ENCODE measurements around the gene TUBB2B. TPM values are rescaled to one million over a fixed set of nuclear protein-coding genes. Genes with fewer than 3 reads are reported as not detected.

The TUBB2B gene
- polyA plus RNA-seq, 2 of the 4 experiments (the other 2 are of a cell fraction): 10.8 to 18.0 TPM

DNA sequence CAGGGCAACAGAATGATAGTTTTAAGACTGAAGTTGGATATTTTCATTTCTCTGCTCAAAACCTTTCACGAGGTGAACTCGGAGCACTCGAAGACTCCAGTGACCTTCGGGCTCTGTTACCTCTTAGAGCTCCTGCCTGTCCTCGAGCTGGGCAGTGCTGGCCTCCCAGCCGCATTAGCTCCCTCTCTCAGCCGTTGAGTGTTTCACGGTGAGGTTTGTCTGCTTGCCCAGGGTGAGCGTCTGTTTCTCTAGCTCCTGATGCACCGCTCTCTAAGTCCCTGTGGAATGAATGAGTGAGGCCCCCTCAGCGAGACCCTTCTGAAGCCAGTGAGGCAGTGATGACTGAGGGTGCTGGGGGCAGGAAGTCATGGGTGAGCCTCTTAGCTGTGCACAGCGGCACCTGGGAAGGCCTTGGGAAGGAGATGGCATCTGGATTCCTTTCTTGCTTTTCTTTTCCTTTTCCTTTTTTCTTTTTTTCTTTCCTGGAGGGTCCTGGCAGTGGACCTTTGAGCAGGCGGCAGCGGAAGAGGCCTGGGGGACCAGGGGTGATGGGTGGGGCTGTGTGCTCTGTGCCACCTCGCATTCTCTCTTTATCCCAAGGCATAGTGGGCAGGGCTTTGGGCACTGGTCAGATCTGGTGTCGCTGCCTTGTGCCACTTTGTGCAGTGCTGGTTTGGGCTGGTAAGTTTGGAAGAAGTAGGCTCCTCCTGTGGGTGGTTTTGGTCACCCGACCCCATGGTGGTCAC lies 33.5 kb upstream of the TUBB2B start:
- H3K4me1 ChIP-seq: peaks cover 11% of the 10 kb centered on the region
- no peak for TF ChIP-seq TP53 (CRISPR knock-in tag; IDR thresholded peaks at IDR 0.05)
- TF ChIP-seq RARB (CRISPR knock-in tag; IDR thresholded peaks at IDR 0.05): no peak
- TF ChIP-seq RAD21 (conservative IDR thresholded peaks at IDR 0.05 in 1 of 2, IDR thresholded peaks at IDR 0.05 in 1 of 2): no peak
- TF ChIP-seq RNF2 (IDR thresholded peaks at IDR 0.05; ENCODE audit: borderline replicate concordance, low read depth): no peak
- no peak for TF ChIP-seq KDM1A (IDR thresholded peaks at IDR 0.05; ENCODE audit: low read depth)
- TF ChIP-seq RFX5 (IDR thresholded peaks at IDR 0.05): no peak
- ChIA-PET CTCF (interaction anchor here (1.4 to 2.6 kb wide), 2 partner anchors 9 to 19 kb away, joined by 3 to 10 read pairs; no protein-coding TSS in a partner anchor), POLR2A (interaction anchor here (2.5 kb wide), 1 partner anchor 11 kb away, joined by 10 read pairs; no protein-coding TSS in a partner anchor)
- 85% methylated on average over 17 of the region's 17 CpGs for WGBS (ENCODE audit: missing lambda C conversion rate)
- H3K4me2 ChIP-seq: peak overlapping the region; percentile 88
- no peak overlapping the region for H3K27ac ChIP-seq
- H3K4me3 ChIP-seq: no peak overlapping the region
- no peaks in the 10 kb centered on the region for H3K9me3 ChIP-seq
- no peak for DNase-seq (ENCODE audit: low read depth in 1 of 2, low spot score in 1 of 2)
- no peak for FAIRE-seq
- ATAC-seq: no peak

DNA sequence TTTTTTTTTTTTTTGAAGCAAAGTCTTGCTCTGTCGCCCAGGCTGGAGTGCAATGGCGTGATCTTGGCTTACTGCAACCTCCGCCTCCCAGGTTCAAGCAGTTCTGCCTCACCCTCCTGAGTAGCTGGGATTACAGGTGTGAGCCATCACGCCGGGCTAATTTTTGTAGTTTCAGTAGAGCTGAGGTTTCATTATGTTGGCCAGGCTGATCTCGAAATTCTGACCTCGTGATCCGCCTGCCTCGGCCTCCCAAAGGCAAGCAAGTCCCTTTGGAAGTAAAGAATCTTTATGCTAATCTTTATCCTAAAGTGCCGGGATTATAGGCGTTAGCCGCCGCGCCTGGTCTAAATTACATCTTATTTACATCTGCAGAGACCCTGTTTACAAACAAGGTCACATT lies 32.8 kb upstream of the TUBB2B start:
- Histone ChIP-seq H3K4me3 (no peak overlapping the region; the same call in 1 of the 3 replicates), H3K4me1 (peaks cover 11% of the 10 kb centered on the region), H3K9me3 (no peaks in the 10 kb centered on the region), H3K4me2 (peak overlapping the region; percentile 88), H3K27ac (no peak overlapping the region)
- CTCF ChIA-PET: interaction anchor here (1.4 to 1.8 kb wide), 2 partner anchors 20 to 134 kb away, joined by 3 to 5 read pairs; no protein-coding TSS in a partner anchor
- FAIRE-seq (no peak), ATAC-seq (no peak), DNase-seq (ENCODE audit: low read depth in 1 of 2, low spot score in 1 of 2) (no peak)
- TF ChIP-seq CHD4 (IDR thresholded peaks at IDR 0.05; ENCODE audit: borderline replicate concordance) (no peak), ZC3H11A (IDR thresholded peaks at IDR 0.05) (no peak)
- 91% methylated on average over 12 of the region's 14 CpGs for whole genome bisulfite sequencing (ENCODE audit: missing lambda C conversion rate)
- POLR2A ChIA-PET: interaction anchor here (2.5 kb wide), 1 partner anchor 12 kb away, joined by 10 read pairs; no protein-coding TSS in a partner anchor

DNA sequence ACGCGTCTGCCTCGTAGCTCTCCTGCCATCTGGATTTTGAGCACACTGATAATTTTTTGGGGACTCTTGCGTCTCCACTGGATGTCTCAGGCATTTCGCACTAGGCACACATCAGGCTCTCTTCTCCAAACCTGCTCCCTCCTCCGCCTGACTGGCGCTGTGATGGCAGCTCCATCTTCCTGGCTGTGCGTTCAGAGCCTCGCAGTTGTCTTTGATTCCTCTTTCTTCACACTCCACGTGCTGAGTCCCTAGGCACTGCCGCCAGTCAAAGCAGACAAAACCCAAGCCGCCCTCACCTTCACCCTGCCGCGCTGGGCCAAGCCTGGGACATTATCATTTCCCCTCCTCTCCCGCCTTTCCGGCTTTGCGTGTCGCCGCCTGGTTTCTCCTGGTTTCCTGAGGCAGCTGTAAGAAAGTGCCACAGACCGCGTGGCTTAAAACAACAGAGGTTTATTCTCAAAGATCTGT lies 32.1 kb upstream of the TUBB2B start:
- H3K4me1 ChIP-seq: peaks cover 11% of the 10 kb centered on the region
- ATAC-seq (peak; percentile 72 to 75), DNase-seq (ENCODE audit: low read depth in 1 of 2, low spot score in 1 of 2) (peak; percentile 25 to 40), FAIRE-seq (no peak)
- peak overlapping the region; percentile 88 for H3K4me2 ChIP-seq
- peak overlapping the region; percentile 92 for H3K4me3 ChIP-seq
- H3K27ac ChIP-seq: peak overlapping the region; percentile 91 to 99
- CTCF ChIA-PET: interaction anchor here (0.7 to 1.8 kb wide), 4 partner anchors 20 to 134 kb away, joined by 3 to 5 read pairs (median 4); partner anchors contain the start of gene TUBB2A
- POLR2A ChIA-PET: interaction anchor here (2.5 kb wide), 1 partner anchor 12 kb away, joined by 10 read pairs; no protein-coding TSS in a partner anchor
- H3K9me3 ChIP-seq: no peaks in the 10 kb centered on the region
- WGBS (ENCODE audit: missing lambda C conversion rate): 2% methylated on average over 17 of the region's 21 CpGs
- TF ChIP-seq FOXS1 (CRISPR knock-in tag; IDR thresholded peaks at IDR 0.05) (no peak), KDM1A (IDR thresholded peaks at IDR 0.05; ENCODE audit: low read depth) (no peak), MAFK (IDR thresholded peaks at IDR 0.05; ENCODE audit: partially characterized antibody) (no peak), SREBF2 (IDR thresholded peaks at IDR 0.05) (no peak), CBX2 (IDR thresholded peaks at IDR 0.05; ENCODE audit: borderline replicate concordance, low read depth) (no peak), HEYL (CRISPR knock-in tag; IDR thresholded peaks at IDR 0.05) (no peak), MYC (IDR thresholded peaks at IDR 0.05; ENCODE audit: borderline replicate concordance, low read length) (no peak)
- TF ChIP-seq, protein P1, sequence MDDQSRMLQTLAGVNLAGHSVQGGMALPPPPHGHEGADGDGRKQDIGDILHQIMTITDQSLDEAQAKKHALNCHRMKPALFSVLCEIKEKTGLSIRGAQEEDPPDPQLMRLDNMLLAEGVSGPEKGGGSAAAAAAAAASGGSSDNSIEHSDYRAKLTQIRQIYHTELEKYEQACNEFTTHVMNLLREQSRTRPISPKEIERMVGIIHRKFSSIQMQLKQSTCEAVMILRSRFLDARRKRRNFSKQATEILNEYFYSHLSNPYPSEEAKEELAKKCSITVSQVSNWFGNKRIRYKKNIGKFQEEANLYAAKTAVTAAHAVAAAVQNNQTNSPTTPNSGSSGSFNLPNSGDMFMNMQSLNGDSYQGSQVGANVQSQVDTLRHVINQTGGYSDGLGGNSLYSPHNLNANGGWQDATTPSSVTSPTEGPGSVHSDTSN (IDR thresholded peaks at IDR 0.05): no peak
- TF ChIP-seq, protein P2, sequence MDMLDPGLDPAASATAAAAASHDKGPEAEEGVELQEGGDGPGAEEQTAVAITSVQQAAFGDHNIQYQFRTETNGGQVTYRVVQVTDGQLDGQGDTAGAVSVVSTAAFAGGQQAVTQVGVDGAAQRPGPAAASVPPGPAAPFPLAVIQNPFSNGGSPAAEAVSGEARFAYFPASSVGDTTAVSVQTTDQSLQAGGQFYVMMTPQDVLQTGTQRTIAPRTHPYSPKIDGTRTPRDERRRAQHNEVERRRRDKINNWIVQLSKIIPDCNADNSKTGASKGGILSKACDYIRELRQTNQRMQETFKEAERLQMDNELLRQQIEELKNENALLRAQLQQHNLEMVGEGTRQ (IDR thresholded peaks at IDR 0.05): no peak

Measured in A549 (cell line).